COLO829 (cell line): ENCODE measurements around the gene NAALADL2.
"Not testable (repeated sequence)": the region's sequence is repeated elsewhere in the genome, so short reads cannot be mapped to it uniquely, and the experiment has no call there.

Experiments
- DNase-seq: peaks from one replicate; pipeline ENCODE4 v3.0.0; 2012; ENCODE audit warnings: low spot score

NAALADL2 gene

DNA sequence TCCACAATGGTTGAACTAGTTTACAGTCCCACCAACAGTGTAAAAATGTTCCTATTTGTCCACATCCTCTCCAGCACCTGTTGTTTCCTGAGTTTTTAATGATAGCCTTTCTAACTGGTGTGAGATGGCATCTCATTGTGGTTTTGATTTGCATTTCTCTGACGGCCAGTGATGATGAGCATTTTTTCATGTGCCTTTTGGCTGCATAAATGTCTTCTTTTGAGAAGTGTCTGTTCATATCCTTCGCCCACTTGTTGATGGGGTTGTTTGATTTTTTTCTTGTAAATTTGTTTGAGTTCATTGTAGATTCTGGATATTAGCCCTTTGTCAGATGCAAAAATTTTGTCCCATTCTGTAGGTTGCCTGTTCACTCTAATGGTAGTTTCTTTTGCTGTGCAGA is 564.7 kb downstream of the NAALADL2 start:
- DNase-seq, result not testable (repeated sequence)

DNA sequence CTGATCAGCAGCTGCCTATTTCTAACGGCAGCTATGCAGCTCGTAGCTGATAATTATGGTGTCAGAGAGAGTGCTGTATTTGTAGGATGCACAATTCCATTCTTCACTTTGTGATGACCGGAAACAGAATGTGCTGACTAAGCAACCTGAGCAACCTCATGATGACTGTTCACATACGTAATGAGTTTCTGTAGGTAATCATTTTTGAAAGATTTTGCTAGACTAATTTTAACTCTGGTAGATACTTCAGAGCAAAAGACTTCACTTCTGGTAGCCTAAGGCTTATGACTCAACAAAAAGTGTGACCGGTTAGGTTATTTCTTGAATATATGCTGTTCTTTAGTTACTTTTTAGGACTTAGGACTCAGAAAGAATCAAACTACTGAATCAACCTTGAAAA is 567.7 kb downstream of the NAALADL2 start:
- DNase-seq, result peak; percentile 13

DNA sequence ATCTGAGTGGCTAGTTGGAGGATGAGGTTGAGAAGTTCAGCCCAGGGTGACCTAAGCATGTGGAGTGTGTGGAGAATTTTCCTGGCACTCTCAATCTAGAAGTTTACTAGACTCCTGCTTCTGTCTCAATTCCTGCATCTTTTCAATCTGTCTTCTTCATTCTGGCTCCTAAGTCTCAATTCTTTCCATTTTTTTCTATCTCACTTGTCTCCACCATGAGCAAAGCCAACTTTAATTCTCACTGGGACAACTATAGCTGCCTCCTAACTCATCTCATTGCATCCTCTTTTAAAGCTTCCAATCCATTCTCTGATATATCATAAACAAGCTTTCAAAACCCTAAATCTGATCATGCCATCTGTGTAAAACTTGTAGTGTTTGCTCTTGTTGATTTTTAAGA is 569.3 kb downstream of the NAALADL2 start:
- no peak for DNase-seq

DNA sequence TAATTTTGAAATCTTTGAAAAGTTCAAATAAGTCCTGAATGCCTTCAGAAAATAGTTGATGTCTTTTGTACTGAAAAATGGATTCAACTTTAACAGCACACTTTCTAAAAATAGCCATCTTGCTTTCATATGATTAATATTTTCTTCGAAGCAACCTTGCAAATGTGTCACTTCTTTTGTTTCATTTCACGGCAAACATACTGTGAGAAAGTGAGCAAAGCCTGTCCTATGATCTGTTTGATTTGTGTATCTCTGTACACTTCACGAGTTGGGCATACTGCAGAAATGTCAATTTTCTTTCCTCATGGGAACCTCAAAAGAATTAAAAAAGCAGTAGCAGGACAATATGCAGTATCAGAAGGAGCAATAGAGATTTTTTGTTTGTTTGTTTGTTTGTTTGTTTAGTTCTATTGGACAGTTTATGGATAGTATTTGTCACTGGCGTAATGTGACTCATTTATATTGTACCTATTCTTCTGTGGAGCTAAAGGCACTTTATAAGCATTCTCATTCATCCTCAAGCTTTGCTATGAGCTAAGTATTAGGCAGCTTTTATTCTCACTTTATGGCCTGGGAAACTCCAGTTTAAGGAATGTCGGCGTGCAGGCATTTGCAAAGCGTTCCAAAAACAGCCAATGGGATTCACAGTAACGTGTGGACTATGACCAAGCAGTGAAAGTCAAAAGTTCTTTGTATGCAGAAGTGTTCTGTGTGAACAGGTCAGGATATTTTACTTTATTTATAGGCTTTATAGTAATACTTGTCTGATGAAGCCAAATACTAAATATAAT is 572.0 kb downstream of the NAALADL2 start:
- no peak for DNase-seq

DNA sequence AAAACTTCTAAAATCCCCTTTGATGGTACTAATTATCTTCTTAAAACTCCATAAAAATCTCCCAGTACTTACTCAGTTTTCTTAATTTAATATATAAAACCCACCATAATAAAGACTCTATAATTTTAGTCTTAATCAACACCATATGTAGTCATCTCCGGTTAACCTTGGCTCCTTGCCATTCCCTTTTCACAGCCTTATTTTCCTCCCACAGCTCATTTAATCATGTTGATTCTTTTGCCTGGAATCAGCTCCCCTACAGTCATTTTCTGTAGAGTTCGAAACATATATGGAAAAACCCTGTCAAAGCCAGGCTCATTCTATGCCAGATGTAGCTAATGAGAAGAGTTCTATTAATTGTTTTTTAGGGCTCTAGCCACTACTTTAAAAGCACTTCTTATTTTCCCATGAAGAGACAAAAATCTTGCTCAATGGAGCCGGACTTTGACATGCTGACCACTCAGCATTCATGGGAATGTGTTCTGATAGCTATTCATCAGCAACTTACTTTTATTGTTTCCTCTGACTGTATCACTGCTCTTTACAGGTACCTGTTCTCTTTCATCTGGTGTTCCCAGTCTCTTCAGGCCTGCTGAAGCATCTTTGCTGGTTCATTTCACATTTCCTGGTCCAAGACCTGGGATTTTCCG is 573.4 kb downstream of the NAALADL2 start:
- DNase-seq, result no peak

DNA sequence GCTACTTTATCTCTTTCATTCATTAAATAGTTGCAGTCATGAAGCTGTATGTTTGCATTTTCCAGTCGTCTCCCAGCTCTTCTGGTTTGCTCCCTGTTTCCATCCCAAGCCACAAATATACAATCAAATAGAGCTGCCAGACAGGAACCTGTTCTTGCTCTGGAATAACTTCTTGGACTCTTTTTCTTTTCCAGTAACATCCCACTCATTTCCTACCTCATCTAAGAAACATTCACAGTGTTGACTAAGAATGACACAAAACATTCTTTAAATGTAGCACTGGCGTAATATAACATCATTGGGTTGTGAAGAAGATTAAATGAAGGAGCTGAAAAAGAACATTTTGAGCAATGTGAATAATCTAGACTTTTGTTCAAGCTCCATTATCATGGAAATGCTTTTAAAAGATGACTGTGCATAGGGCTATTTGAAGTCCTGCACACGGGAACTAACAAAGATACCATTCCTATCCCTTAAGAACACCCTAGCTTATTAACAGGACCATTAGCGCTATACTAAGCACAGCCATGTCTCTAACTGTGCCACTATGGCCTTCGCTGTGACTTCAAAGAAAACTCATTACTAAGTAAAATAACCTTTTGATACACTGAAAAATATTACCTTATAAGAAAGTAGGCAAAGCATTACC is 574.0 kb downstream of the NAALADL2 start:
- no peak for DNase-seq

DNA sequence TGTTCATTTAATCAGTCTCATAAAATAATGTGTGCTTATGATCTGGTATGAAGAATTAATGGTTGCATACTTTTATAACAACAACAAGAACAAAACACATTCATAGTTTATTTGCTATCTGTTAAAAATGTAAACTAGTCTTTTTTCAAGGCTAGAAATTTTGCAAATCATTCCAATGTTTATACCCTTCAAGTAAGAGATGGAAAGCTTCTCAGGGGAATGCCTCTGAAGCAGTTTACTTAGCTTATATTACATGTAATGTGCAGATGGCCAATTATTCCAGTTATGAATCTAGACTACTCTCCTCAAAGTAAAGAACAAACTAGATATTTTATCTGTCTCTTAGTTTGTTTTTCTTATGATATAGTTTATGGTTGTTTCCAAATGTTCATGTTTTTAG is 575.4 kb downstream of the NAALADL2 start:
- DNase-seq, result no peak

DNA sequence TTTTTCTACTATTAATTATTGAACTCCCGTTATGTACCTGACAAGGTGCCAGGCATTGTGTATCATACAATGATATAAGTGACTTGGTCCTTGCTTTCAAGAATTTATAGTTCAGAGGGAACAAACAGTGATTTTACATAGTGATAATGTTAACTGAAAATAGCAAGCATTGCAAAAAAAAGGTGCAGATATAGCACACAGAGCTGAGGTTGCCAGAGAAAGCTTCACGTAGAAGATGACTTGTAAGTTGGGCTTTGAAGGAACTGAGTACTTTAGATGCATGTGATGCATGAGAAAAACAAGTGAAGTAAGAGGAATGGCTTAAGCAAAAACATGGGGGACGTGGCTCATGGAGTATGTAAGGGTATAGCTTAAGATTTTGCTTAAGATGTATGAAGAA is 584.5 kb downstream of the NAALADL2 start:
- no peak for DNase-seq

DNA sequence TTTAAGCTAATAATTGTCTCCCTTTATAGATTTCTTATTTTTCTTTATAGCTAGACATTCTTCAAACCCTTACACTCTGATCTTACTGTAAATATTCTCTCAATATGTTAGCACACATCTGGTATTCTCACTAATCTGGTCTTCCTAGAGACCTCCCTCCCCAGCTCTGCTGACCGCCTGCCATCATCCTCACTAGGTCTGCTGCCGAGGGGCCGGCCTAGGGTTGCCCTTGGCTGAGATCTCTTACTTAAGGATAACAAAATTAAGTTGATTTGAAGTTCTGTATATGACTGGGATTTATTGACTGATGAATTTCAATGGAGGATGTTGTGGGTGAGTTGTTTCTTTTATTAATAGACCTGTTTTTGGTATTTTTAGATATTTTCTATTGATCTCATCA is 586.6 kb downstream of the NAALADL2 start:
- no peak for DNase-seq

DNA sequence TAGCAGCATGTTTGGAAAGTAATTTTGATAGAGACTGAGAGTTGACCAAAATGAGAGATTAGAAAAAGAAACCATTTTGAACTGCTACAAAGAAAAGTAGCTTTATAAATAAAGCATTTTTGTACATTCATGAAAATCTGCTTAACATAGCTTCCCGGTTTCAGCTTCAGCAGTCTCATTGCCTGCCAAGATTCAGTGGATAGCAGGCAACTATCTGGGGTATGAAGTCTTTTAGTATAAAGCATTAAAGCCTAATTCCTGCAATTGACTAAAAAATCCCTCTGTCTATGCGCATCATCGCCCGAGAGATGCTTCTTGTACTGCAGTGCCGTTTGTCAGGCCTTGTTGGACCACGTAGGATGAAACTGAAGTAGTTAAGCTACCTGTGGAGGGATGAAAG is 588.4 kb downstream of the NAALADL2 start:
- DNase-seq, result no peak

DNA sequence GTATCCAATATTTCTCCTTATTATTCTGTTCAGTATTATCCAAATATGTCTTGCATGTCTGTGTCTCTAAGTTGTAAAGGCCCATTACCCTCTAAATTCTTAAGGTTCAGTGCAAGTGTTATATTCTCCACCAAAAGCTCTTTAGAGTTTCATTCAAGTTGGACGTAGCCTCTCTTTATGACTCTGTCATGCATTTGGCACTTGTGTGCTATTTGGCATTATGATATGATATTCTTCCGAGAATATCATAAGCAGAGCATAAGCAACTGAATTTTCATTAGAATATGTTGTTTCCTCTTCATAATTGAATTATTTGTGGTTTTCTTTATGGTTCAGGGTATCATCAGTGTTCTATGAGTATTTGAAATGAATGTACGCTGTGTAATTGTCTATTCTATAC is 594.2 kb downstream of the NAALADL2 start:
- DNase-seq, result no peak

DNA sequence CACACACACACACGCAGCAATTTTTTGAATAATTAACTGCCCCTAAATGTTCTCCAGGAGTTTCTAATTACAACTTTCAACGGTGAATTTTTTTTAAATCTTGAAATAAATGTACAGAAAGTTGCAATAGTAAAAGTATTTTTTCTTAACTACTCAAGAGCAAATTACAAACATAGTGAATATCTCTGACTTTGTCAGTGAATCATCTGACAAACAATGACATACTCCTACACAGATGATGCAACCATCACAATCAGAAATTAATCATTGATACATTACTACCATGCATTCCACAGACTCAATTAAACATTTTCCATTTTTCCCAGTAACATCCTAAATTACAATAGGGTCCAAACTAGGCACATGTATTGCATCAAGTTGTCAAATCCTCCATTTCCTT is 597.3 kb downstream of the NAALADL2 start:
- no peak for DNase-seq

DNA sequence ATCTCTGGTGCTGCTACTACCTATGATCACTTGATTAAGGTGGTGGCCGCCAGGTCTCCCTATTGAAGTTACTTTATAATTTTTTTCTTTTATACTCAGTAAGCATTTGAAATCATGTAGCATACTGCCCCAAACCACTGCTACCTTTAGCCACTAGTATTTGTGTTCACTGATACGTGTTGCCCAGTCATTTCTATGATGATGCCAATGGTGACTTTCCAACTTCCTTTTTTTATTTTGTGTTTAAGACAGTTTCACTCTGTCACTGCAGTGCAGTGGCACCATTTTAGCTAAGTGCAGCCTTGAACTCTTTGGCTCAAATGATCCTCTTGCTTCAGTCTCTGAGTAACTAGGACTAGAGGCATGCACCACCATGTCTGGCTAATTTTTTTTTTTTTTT is 598.2 kb downstream of the NAALADL2 start:
- no peak for DNase-seq

DNA sequence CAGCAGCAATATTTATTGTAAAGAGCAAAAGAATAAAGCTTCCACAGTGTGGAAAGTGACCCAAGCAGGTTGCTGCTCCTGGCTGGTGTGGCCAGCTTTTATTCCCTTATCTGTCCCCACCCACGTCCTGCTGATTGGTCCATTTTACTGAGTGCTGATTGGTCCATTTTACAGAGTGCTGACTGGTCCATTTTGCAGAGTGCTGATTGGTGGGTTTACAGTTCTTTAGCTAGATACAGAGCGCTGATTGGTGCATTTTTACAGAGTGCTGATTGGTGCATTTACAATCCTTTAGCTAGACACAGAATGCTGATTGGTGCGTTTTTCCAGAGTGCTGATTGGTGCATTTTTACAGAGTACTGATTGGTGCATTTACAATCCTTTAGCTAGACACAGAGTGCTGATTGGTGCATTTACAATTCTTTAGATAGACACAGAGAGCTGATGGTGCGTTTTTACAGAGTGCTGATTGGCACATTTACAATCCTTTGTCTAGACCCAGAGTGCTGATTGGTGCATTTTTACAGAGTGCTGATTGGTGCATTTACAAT is 601.8 kb downstream of the NAALADL2 start:
- not testable (repeated sequence) for DNase-seq

DNA sequence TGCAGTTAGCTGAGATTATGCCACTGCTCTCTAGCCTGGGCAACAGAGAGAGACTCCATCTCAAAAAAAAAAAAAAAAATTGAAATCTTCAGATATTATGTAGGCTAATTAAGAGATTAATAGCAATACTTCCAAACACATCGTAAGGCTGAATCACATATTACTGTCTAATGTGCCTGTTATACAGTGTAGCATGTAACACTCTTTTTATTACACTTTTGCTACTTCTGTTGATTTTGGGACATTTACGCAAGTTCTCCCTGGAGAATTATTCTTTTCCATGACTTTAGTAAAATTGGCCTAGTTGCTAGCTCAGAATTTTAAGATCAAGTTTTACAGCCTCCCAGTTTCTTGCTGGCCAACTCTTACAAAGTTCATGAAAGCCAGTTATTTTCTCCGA is 605.2 kb downstream of the NAALADL2 start:
- no peak for DNase-seq

DNA sequence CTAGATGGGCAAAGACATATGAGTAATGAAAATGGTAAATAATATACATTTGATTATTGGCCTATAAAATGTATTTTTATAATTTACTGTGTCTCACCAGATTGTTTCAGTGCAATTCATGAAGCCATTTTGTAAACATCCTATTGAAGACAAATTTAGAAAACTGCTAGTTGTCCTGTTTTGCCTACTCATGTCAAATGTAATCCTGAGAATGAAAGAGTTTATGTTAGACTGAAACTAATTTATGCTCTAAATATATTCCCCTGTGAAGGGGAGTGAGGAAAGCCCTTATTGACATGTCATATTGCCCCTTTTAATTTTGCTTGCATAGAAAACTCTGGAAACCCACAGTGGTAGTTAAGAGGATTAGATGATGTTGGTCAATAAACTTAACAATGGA is 610.0 kb downstream of the NAALADL2 start:
- DNase-seq, result no peak

DNA sequence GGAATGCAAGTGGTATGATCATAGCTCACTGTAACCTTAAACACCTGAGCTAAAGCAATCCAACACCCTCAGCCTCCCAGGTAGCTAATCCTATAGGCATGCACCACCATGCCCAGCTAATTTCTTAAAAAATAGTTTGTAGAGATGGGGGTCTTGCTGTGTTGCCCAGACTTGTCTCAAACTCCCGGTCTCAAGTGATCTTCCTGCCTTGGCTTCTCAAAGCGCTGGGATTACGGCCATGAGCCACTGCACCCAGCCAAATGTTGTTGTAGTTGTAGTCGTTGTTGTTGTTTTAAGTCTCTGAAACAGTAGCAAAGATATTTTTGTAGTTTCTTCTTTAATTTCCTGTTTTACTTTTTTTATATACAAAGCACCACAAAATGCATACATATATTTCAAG is 616.6 kb downstream of the NAALADL2 start:
- DNase-seq, result no peak

DNA sequence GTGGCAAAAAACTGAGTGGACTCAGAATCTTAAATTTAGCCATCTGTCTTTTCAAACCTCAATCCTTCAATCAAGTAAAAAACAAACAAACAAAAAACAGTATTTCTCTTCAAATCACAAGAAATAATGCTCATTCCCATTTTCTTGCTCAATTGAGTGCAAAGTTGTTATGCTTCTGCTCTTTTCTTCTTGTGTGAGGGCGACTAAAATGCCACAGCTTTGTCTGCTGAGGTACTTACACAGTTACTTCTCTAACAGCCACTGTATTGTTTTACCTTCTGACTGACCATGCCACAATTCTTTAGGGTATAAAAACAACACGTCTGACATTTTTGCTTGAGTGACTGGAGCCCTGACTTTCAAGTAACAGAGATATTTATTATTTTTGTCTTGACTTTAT is 617.4 kb downstream of the NAALADL2 start:
- no peak for DNase-seq

DNA sequence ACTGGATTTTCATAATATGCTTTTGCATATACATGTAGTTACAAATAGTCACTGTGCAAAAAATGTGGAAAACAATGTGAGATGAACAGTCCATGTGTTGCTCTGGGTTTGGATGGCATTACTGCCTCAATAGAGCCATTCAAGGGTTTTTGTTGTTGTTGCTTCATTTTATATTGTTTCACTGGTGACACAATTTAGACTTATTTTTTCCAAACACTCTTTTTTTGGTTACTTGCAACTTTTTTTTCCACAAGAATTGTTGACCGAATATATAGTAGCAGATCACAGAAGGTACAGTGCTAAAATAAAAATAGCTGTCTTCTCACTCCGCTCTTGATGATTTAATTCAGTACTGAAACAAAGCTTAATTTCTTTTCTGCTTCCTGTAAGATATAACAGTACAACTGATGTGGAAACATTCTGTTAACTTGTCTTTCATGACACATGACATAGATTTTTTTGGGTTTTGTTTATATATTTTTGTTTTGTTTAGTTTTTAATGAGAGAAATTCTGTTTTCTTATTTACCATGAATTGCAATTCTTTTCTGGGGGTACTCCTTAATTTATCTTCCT is 618.6 kb downstream of the NAALADL2 start:
- no peak for DNase-seq

DNA sequence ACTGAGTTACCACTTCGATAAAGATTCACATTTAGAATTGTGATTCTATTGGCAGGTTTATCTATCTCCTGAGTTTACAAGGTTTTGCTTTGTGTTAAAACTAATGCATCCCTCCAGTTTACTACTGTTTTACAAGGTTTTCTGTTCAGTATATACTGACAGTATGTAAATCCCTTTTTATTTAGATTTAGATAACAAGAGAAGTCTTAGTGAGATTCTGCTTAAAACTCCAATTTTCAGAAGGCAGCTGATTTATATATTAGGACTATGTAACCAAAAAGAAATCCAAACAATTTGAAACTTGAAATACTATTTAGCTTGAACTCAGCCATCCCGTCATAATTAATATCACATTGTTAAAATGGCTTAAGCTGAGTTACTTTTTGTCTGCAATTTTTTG is 619.2 kb downstream of the NAALADL2 start:
- DNase-seq, result no peak

DNA sequence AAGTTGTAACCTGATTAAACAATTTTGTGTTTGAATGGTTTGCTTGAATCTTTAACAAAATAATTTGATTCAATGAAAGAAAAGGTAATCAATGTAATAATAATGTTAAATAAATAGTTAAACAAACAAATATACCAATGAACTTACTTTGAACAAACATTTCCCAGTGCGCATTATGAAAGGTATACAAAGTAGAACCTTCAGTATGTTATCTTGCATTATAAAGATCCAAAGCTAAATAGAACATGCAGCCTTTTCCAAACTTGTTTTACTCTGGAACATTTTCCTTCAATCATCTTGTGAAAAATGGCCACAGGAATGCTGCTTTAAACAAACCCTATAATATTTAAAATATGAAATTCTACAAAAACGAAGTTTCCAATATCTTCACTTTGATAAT is 620.0 kb downstream of the NAALADL2 start:
- no peak for DNase-seq

DNA sequence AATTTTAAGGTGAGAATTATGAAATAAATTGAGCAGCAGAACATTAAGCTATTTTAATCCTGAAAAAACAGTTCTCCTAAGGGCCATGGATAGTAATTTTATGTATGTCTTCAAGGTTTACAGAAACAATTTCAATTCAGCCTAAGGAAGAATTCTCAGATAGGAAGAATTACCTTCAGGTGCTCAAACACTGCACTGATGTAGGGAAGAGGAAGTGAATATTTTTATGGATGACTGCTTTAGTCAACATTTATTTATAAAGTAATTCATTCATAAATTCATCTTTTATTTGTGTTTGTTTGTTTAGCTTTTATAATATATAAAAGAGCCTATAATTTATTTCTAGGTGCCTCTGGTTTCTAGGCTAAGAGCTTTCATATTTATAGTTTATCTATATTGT is 620.7 kb downstream of the NAALADL2 start:
- DNase-seq, result no peak

DNA sequence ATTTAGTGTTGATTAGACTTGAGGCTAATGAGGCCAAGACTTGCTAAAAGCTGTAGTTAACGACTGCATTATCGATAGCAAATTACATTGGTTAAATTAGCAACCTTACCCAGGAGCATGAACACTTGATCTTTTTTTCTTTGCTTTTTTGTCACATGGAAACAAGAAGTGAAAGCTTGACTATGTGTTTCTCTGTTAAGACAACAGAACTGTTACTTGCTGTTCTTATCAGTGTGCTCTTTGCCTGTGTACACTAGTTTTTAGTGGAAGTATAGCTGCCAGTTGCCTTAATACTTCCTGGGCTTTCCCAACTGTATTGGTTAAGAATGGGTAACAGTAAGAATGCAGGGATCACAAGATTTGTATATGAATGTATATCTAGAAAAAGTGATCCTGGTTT is 625.5 kb downstream of the NAALADL2 start:
- no peak for DNase-seq
